HCT116 (cell line): ENCODE data around the gene SH3BP4.

Experiments
- CEBPB ChIP-seq: IDR thresholded peaks from 2 replicates; pipeline ENCODE4 v1.6.1; 2012; ENCODE audit warnings: low read depth
- CTCF ChIP-seq, 3 experiments: fragments of 200-600 bp in 1 of 3; sonication (generic) in 1 of 3; IDR thresholded peaks in 2 of 3; conservative IDR thresholded peaks in 1 of 3; 2 replicates each; pipeline ENCODE4 v1.5.1; 2012 to 2017; ENCODE audit warnings: low read depth in 2 of 3, low read length in 2 of 3, antibody characterized with exemption in 1 of 3, borderline replicate concordance in 1 of 3, control low read depth in 1 of 3, mild to moderate bottlenecking in 1 of 3, mixed read lengths in 1 of 3, mixed run types in 1 of 3, moderate library complexity in 1 of 3; ENCODE audit not compliant: insufficient read depth in 1 of 3
- EZH2 ChIP-seq: fragments of 200-600 bp; sonication (generic); IDR thresholded peaks from 2 replicates; pipeline ENCODE4 v1.6.1; 2017; ENCODE audit warnings: antibody characterized with exemption, mixed run types
- EZH2phosphoT487 ChIP-seq: fragments of 200-600 bp; IDR thresholded peaks from 2 replicates; pipeline ENCODE4 v1.6.1; 2018; ENCODE audit warnings: antibody characterized with exemption, borderline replicate concordance
- POLR2A ChIP-seq: IDR thresholded peaks from 2 replicates; pipeline ENCODE4 v1.7.0; 2011; ENCODE audit warnings: borderline replicate concordance; ENCODE audit not compliant: insufficient read depth, insufficient read length; ENCODE audit errors: extremely low read depth
- POLR2AphosphoS5 ChIP-seq: IDR thresholded peaks from 2 replicates; pipeline ENCODE4 v1.6.1; 2011; ENCODE audit warnings: mild to moderate bottlenecking, low read depth, low read length, moderate library complexity
- RAD21 ChIP-seq: IDR thresholded peaks from 2 replicates; pipeline ENCODE4 v1.6.1; 2012; ENCODE audit warnings: low read depth, mild to moderate bottlenecking
- TCF7L2 ChIP-seq: IDR thresholded peaks from 2 replicates; pipeline ENCODE4 v1.7.0; 2011; ENCODE audit warnings: borderline replicate concordance, inconsistent platforms; ENCODE audit not compliant: insufficient read depth, insufficient read length; ENCODE audit errors: extremely low read depth
- ZFX ChIP-seq: fragments of 450-650 bp; IDR thresholded peaks from 2 replicates; pipeline ENCODE4 v1.6.1; 2017
- ZNF274 ChIP-seq: fragments of 200-500 bp; sonication (Bioruptor generic); IDR thresholded peaks from 2 replicates; pipeline ENCODE4 v1.6.1; 2014; ENCODE audit warnings: mild to moderate bottlenecking, low read depth, low read length, inconsistent platforms
- TF ChIP-seq, protein P1 (sequence below): IDR thresholded peaks from 2 replicates; pipeline ENCODE4 v1.6.1; 2012

DNA sequence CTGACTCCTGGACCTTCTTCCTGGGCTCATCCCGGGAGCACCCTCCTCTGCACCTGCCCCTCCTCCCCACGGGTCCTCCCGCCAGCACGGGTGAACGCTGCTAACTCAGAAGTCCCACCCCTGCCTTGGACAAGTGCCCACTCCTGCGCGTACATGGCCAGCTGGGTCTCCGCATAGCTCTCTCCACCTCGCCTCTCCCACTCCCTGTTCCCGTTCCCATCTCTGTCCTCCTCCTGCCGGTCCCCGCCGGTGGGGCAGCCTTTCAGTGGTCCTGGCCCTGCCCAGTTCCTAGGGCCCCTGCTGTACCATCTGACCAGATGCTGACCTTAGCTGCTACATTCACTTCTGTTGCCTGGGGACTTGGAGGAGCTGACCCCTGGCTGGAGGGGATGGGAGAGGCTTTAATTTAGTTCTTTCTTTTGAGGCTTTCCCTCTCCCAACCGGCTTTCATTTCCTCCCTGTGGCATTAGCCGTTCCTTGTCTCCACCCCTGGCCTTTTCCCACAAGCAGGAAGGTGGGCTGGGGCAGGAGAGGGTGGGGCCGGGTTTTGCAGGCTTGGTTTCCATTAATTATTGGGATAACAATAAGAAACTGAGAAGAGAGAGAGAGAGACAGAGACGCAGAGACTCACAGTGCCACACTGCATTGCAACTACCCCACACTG lies 136.1 kb downstream of the SH3BP4 start:
- TF ChIP-seq ZFX (no peak), CTCF (IDR thresholded peaks at IDR 0.05 in 2 of 3, conservative IDR thresholded peaks at IDR 0.05 in 1 of 3; ENCODE audit: borderline replicate concordance in 1 of 3, insufficient read depth in 1 of 3, low read depth in 2 of 3, low read length in 2 of 3) (no peak), EZH2phosphoT487 (no peak), POLR2A (no peak), CEBPB (no peak), POLR2AphosphoS5 (no peak), RAD21 (no peak), ZNF274 (no peak), EZH2 (no peak), TCF7L2 (no peak)
- TF ChIP-seq, protein P1, sequence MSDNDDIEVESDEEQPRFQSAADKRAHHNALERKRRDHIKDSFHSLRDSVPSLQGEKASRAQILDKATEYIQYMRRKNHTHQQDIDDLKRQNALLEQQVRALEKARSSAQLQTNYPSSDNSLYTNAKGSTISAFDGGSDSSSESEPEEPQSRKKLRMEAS, result no peak
